Omental fat pad (tissue), 4 donors: ENCODE measurements around the gene MMS22L. TPM values are rescaled to one million over a fixed set of nuclear protein-coding genes. Genes with fewer than 3 reads are reported as not detected.

ENCODE experiments used
- ATAC-seq: fragments of 150-250 bp; one replicate; pipeline ENCODE4 v1.9.1; 2016; ENCODE audit warnings: mild to moderate bottlenecking, moderate library complexity; ENCODE audit not compliant: low FRiP score
- DNase-seq: peaks from one replicate; pipeline ENCODE4 v3.0.0-alpha.2; 2019; ENCODE audit warnings: low spot score
- CTCF ChIP-seq, 3 donors: fragments of 450-650 bp; IDR thresholded peaks; one replicate each; pipeline ENCODE4 v1.5.1; 2016 to 2017; ENCODE audit warnings: antibody characterized with exemption in 3 of 3, mild to moderate bottlenecking in 3 of 3, moderate library complexity in 2 of 3
- total RNA-seq, 4 donors: library from RNA; depleted of rRNA; stranded (reverse); fragments of >200 nt; gene quantifications; one replicate each; pipeline ENCODE4 v1.1.0, GENCODE V29; 2016

The MMS22L gene
- total RNA-seq, 4 donors from 2014 or later: 2.0 to 9.9 (median 4.7) TPM

DNA sequence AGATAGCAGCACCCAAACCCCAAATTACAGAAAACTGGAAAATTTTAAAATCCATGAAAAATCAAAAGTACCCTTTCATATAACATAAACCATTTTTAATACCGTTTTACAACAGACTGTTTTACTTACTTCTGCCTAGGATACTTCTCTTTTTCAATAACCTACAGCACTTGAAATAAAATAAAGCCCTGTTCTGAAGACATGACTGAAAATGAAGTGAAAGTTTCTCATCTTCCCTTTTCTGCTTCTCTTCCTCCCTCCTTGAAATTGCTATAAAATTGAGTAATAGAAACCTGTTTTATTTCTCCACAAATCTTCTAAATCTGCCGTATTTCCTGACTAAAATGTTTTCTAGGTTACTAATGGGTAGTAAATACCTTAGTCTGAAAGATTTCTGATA lies 20.3 kb downstream of the MMS22L start:
- ATAC-seq (no peak), DNase-seq (no peak)
- TF ChIP-seq CTCF (IDR thresholded peaks at IDR 0.05): no peak

DNA sequence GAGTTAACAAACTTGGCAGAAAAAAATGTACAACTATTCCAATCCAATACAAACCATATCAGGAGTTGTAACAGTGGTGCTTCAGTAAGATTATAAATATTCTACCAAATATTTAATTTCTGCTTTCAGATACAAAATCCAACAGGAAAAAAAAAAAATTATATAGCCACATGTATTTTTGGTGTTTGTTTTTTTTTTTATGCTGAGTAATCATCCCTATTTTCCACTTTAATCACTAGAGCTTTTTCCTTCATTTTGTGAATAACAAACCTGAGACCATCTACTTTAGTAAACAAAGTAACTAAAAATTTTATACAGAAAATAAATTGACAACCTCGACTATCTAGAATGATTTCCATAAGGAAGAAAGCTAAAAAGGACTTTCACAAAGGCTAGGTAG lies 36.2 kb downstream of the MMS22L start:
- DNase-seq (no peak), ATAC-seq (no peak)
- TF ChIP-seq CTCF (IDR thresholded peaks at IDR 0.05): no peak

- ATAC-seq (no peak), DNase-seq (no peak)
- TF ChIP-seq CTCF (IDR thresholded peaks at IDR 0.05): no peak
Observed at GRCh38 chr6:97240222-97240621, 42.8 kb downstream of the MMS22L start.

GRCh38 chr6:97231911-97232310 lies 51.1 kb downstream of the MMS22L start:
- ATAC-seq: no peak
- TF ChIP-seq CTCF (IDR thresholded peaks at IDR 0.05): no peak
- DNase-seq: no peak

- DNase-seq: no peak
- no peak for ATAC-seq
- TF ChIP-seq CTCF (IDR thresholded peaks at IDR 0.05): no peak
Observed at GRCh38 chr6:97222903-97223302, 60.1 kb downstream of the MMS22L start.

DNA sequence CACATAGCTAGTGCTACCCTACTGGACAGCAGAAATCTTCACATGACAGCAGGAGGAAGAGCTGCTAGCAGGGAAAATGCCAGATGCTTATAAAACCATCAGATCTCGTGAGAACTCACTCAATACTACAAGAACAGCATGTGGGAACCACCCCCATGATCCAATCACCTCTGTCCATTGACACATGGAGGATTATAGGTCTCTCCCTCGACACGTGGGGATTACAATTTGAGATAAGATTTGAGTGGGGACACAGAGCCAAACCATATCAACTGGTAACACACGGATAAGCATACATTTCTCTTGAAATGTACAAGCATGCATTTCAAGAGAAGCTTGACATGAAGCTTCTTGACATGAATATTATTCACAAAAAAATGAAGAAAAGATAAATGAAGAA lies 64.1 kb downstream of the MMS22L start:
- ATAC-seq (no peak), DNase-seq (no peak)
- TF ChIP-seq CTCF (IDR thresholded peaks at IDR 0.05): no peak

GRCh38 chr6:97215157-97215769 lies 67.8 kb downstream of the MMS22L start:
- no peak for TF ChIP-seq CTCF (IDR thresholded peaks at IDR 0.05)
- ATAC-seq (no peak), DNase-seq (no peak)
